Endothelial cell of umbilical vein (primary cell): Measurements from ENCODE around the gene TCERG1L. TPM values are rescaled to one million over a fixed set of nuclear protein-coding genes. Genes with fewer than 3 reads are reported as not detected.

Experiments used
- BruUV-seq: library from RNA; stranded (reverse); fragments of 400-500 nt; replicated peaks from 2 replicates; lab custom pipeline; 2021; lab: Mats Ljungman, UMichigan
- CTCF ChIA-PET: fragments of 300-600, 350-600 bp; sonication (Branson Sonifier 250); formaldehyde crosslinking; loops from one replicate; lab custom pipeline; 2021; ENCODE audit warnings: antibody characterized with exemption, inconsistent platforms; lab: Charles Lee
- POLR2A ChIA-PET: fragments of 300-600, 350-600 bp; sonication (Branson Sonifier 250); formaldehyde crosslinking; loops from one replicate; lab custom pipeline; 2021; ENCODE audit warnings: antibody characterized with exemption, inconsistent platforms; lab: Charles Lee
- DNase-seq: peaks from one replicate; pipeline ENCODE4 v3.0.0-alpha.2; 2011; ENCODE audit warnings: low read depth, low spot score
- FAIRE-seq: peaks from 2 replicates; lab custom pipeline; 2011; peaks lifted over from hg19 to GRCh38; lab: Jason Lieb, UNC
- H2AFZ ChIP-seq: 2 replicates; pipeline ENCODE4 v1.6.0; 2012; ENCODE audit warnings: low read depth, low read length, control low read depth, inconsistent platforms
- H3K27ac ChIP-seq: 2 replicates; pipeline ENCODE4 v1.5.1; 2011; ENCODE audit warnings: low read depth, mild to moderate bottlenecking, control low read depth, low read length, moderate library complexity; ENCODE audit not compliant: insufficient read depth
- H3K27me3 ChIP-seq, 2 experiments: 2 replicates each; pipeline versions ENCODE4 v1.6.0 to v1.6.1; 2011; ENCODE audit warnings: low read length in 2 of 2, mixed read lengths in 1 of 2; ENCODE audit not compliant: control insufficient read depth in 2 of 2, insufficient read depth in 2 of 2
- H3K36me3 ChIP-seq, 2 experiments: 2 replicates in 1 of 2; 3 replicates in 1 of 2; pipeline ENCODE4 v1.5.1; 2011; ENCODE audit warnings: low read length in 2 of 2, mild to moderate bottlenecking in 1 of 2, moderate library complexity in 1 of 2; ENCODE audit not compliant: control insufficient read depth in 2 of 2, insufficient read depth in 2 of 2; ENCODE audit errors: extremely low read depth in 1 of 2
- H3K4me1 ChIP-seq: 3 replicates; pipeline ENCODE4 v1.5.1; 2011; ENCODE audit warnings: mild to moderate bottlenecking, low read length; ENCODE audit not compliant: control insufficient read depth, insufficient read depth; ENCODE audit errors: extremely low read depth
- H3K4me2 ChIP-seq: 2 replicates; pipeline ENCODE4 v1.6.1; 2011; ENCODE audit warnings: low read length, control low read depth, mixed read lengths; ENCODE audit not compliant: insufficient read depth
- H3K4me3 ChIP-seq, 3 experiments: fragments of 200-600 bp in 1 of 3; sonication (generic), shearing (Covaris generic) in 1 of 3; replicated peaks in 1 of 3; 2 replicates each; pipeline ENCODE4 v1.5.1; 2011 to 2016; ENCODE audit warnings: control low read depth in 3 of 3, low read length in 3 of 3, mild to moderate bottlenecking in 2 of 3, inconsistent platforms in 1 of 3, low read depth in 1 of 3, moderate library complexity in 1 of 3; ENCODE audit not compliant: insufficient read depth in 1 of 3
- H3K79me2 ChIP-seq: 2 replicates; pipeline ENCODE4 v1.6.0; 2012; ENCODE audit warnings: low read length, inconsistent platforms; ENCODE audit not compliant: control insufficient read depth, insufficient read depth
- H3K9ac ChIP-seq: replicated peaks from 2 replicates; pipeline ENCODE3; 2011; ENCODE audit warnings: low read length, control low read depth; ENCODE audit not compliant: insufficient read depth; ENCODE audit errors: extremely low read depth
- H3K9me1 ChIP-seq: replicated peaks from 3 replicates; pipeline ENCODE4 v1.6.0; 2011; ENCODE audit warnings: mild to moderate bottlenecking, low read length; ENCODE audit not compliant: control insufficient read depth, insufficient read depth; ENCODE audit errors: extremely low read depth
- H3K9me3 ChIP-seq: replicated peaks from 2 replicates; pipeline ENCODE4 v1.5.1; 2012; ENCODE audit warnings: low read length, inconsistent platforms; ENCODE audit not compliant: control insufficient read depth, insufficient read depth
- H4K20me1 ChIP-seq: replicated peaks from 2 replicates; pipeline ENCODE3; 2011; ENCODE audit warnings: mild to moderate bottlenecking, low read length; ENCODE audit not compliant: control insufficient read depth, insufficient read depth; ENCODE audit errors: extremely low read depth
- EZH2 ChIP-seq: IDR thresholded peaks from 2 replicates; pipeline ENCODE4 v1.6.1; 2012; ENCODE audit warnings: borderline replicate concordance, low read depth, mild to moderate bottlenecking, moderate library complexity, low read length, inconsistent platforms; ENCODE audit not compliant: severe bottlenecking
- FOS ChIP-seq: IDR thresholded peaks from 2 replicates; pipeline ENCODE4 v1.6.1; 2011; ENCODE audit warnings: mild to moderate bottlenecking, low read length, moderate library complexity, borderline replicate concordance; ENCODE audit not compliant: insufficient read depth
- GATA2 ChIP-seq: IDR thresholded peaks from 2 replicates; pipeline ENCODE4 v1.7.0; 2011; ENCODE audit warnings: low read depth, mild to moderate bottlenecking, moderate library complexity, mixed read lengths, low read length; ENCODE audit not compliant: insufficient read length, insufficient read depth
- JUN ChIP-seq: IDR thresholded peaks from 2 replicates; pipeline ENCODE4 v1.6.1; 2011; ENCODE audit warnings: borderline replicate concordance, low read depth; ENCODE audit not compliant: insufficient read length, insufficient read depth
- MAX ChIP-seq: IDR thresholded peaks from 2 replicates; pipeline ENCODE4 v1.6.1; 2011; ENCODE audit not compliant: insufficient read depth, insufficient read length
- MYC ChIP-seq: IDR thresholded peaks from one replicate; pipeline ENCODE4 v1.6.1; 2011; ENCODE audit warnings: mild to moderate bottlenecking, low read depth, low read length
- POLR2A ChIP-seq: IDR thresholded peaks from 2 replicates; pipeline ENCODE4 v1.6.1; 2012; ENCODE audit warnings: low read depth, mild to moderate bottlenecking, control low read depth, low read length
- POLR2AphosphoS5 ChIP-seq: IDR thresholded peaks from 2 replicates; pipeline ENCODE4 v1.6.1; 2012; ENCODE audit warnings: low read depth, mild to moderate bottlenecking, control low read depth, low read length, moderate library complexity; ENCODE audit not compliant: insufficient read depth
- dilution Hi-C: fragments of 300-500 bp; cut with MboI; formaldehyde crosslinking; loops from one replicate; pipeline ENCODE4 v1.15.0; 2019; ENCODE audit warnings: low sequenced_read_pairs; ENCODE audit not compliant: extremely low pct_ligation_motif_present
- intact Hi-C: fragments of 100-400 bp; cut with micrococcal nuclease; formaldehyde crosslinking; loops from one replicate; pipeline ENCODE4 v1.10.0; 2022
- polyA plus RNA-seq, 4 experiments: library from polyadenylated mRNA; depleted of rRNA in 3 of 4; stranded (reverse) in 3 of 4; unstranded in 1 of 4; fragments of >200 nt; gene quantifications; 2 replicates each; pipeline versions ENCODE4 v1.2.1 to v1.2.3, GENCODE V29; 2011 to 2012; ENCODE audit warnings: missing spikeins in 1 of 4
- total RNA-seq: library from RNA; stranded (reverse); gene quantifications from 2 replicates; pipeline ENCODE4 v1.2.3, GENCODE V29; 2021
- TF ChIP-seq, protein P1 (sequence below), 2 donors: IDR thresholded peaks; 1 replicate in 1 of 2; 2 replicates in 1 of 2; pipeline ENCODE4 v1.5.1; 2011; ENCODE audit warnings: low read length in 2 of 2, mild to moderate bottlenecking in 2 of 2, moderate library complexity in 2 of 2, control low read depth in 1 of 2, inconsistent platforms in 1 of 2, low read depth in 1 of 2; ENCODE audit not compliant: insufficient read depth in 1 of 2; ENCODE audit errors: extremely low read depth in 1 of 2

Gene TCERG1L
- total and polyA plus RNA-seq, 2 donors (not counting 3 experiments of a cell fraction or from before 2014, with no cell fraction given), result not detected

- no peak overlapping the region for H3K9ac ChIP-seq
- no peak for FAIRE-seq
- no TSS peak for BruUV-seq
- POLR2A ChIA-PET, result no interaction called here
- no peak for DNase-seq
- dilution Hi-C loops (no loop called here), intact Hi-C loops (no loop called here)
- no peak overlapping the region for H3K27ac ChIP-seq
- no peaks in the 10 kb centered on the region for H3K4me1 ChIP-seq
- no peaks in the 10 kb centered on the region for H3K36me3 ChIP-seq
- H2AFZ ChIP-seq, result no peak overlapping the region
- TF ChIP-seq MYC (no peak), POLR2AphosphoS5 (no peak), GATA2 (no peak), FOS (no peak), POLR2A (no peak), MAX (no peak), JUN (no peak), EZH2 (no peak)
- TF ChIP-seq, protein P1, sequence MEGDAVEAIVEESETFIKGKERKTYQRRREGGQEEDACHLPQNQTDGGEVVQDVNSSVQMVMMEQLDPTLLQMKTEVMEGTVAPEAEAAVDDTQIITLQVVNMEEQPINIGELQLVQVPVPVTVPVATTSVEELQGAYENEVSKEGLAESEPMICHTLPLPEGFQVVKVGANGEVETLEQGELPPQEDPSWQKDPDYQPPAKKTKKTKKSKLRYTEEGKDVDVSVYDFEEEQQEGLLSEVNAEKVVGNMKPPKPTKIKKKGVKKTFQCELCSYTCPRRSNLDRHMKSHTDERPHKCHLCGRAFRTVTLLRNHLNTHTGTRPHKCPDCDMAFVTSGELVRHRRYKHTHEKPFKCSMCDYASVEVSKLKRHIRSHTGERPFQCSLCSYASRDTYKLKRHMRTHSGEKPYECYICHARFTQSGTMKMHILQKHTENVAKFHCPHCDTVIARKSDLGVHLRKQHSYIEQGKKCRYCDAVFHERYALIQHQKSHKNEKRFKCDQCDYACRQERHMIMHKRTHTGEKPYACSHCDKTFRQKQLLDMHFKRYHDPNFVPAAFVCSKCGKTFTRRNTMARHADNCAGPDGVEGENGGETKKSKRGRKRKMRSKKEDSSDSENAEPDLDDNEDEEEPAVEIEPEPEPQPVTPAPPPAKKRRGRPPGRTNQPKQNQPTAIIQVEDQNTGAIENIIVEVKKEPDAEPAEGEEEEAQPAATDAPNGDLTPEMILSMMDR (IDR thresholded peaks at IDR 0.05; ENCODE audit: extremely low read depth in 1 of 2, insufficient read depth in 1 of 2, low read depth in 1 of 2, low read length in 2 of 2), result no peak
- CTCF ChIA-PET, result no interaction called here
- H4K20me1 ChIP-seq, result no peaks in the 10 kb centered on the region
- no peak overlapping the region for H3K4me3 ChIP-seq
- H3K27me3 ChIP-seq, result no peaks in the 10 kb centered on the region
- no peaks in the 10 kb centered on the region for H3K9me3 ChIP-seq
- no peaks in the 10 kb centered on the region for H3K79me2 ChIP-seq
- H3K4me2 ChIP-seq, result no peak overlapping the region
- H3K9me1 ChIP-seq, result no peaks in the 10 kb centered on the region
Observed at GRCh38 chr10:131107970-131108369, 203.6 kb downstream of the TCERG1L start.
